ENCODE data around the gene FRY.
"Not testable (repeated sequence)": the region's sequence is repeated elsewhere in the genome, so short reads cannot be mapped to it uniquely, and the experiment has no call there.

Gene FRY

DNA sequence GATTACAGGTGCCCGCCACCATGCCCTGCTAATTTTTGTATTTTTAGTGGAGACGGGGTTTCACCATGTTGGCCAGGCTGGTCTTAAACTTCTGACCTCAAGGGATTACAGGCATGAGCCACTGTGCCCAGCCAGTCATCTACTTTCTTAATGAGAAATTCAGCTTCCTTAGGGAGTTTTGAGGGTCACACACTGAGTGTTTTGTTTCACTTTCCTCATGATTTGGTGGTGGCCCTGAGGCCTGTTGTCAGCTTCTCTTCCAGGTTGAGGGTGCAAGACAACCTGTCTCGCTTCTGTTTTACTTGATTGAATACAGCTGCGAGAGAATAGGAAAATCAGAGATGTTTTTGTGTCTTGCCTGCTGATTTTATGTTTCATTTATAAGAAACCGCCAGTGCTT lies 9.9 kb downstream of the FRY start:
- no peak for DNase-seq

DNA sequence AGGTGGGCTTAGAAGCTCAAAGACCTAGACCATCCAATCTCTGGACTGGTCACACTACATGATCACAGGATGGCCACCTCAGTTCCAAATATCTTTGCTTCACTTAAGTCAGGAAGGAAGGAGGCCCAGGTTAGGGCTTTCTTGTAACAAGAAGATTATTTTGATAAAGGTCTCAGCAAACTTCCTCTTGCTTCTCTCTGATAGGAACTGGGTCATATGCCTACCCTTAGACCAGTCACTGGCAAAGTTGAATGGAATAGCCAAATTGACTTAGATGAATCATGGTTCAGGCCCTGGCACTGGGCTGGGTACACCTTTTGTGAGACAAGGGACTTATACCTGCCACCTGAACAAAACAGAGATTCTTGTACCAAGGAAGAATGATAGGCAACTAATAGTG lies 11.0 kb downstream of the FRY start:
- DNase-seq: no peak

DNA sequence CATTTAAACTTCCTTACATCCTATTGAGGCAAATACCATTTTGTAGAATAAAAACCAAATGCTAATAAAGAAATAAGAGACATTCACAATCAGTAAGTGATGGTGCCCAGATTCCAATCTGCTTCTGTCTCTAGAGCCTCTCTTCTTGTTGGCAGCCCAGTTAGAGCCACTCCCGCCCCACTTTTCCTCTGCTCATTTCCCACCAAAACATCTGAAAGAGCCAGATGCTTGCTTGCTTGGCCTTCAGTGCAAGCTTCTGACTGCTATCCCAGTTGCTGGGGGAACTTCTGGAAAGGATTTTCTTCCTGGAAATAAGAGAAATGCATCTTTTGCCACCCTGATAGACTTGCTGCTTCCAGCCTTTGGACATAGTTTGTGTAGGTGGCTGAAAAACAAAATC lies 12.9 kb downstream of the FRY start:
- DNase-seq: no peak

DNA sequence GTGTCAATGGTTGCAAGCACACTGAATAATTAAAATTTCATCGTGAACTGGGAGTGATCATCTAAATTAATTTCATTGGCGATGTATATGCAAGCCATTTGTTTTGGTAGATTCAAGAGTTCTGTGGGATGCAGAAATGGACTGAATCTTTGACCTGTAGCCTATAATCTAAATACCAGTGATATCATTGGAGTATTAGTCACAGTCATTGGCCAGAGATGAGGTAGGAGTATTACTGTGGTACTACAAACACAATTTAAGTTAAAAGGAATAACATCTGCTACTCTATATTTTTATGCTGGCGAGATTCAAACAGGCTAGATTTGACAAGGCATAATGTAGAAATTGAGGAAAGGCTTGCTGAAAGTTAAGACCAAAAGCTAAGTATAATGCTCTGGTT lies 14.0 kb downstream of the FRY start:
- DNase-seq: no peak

DNA sequence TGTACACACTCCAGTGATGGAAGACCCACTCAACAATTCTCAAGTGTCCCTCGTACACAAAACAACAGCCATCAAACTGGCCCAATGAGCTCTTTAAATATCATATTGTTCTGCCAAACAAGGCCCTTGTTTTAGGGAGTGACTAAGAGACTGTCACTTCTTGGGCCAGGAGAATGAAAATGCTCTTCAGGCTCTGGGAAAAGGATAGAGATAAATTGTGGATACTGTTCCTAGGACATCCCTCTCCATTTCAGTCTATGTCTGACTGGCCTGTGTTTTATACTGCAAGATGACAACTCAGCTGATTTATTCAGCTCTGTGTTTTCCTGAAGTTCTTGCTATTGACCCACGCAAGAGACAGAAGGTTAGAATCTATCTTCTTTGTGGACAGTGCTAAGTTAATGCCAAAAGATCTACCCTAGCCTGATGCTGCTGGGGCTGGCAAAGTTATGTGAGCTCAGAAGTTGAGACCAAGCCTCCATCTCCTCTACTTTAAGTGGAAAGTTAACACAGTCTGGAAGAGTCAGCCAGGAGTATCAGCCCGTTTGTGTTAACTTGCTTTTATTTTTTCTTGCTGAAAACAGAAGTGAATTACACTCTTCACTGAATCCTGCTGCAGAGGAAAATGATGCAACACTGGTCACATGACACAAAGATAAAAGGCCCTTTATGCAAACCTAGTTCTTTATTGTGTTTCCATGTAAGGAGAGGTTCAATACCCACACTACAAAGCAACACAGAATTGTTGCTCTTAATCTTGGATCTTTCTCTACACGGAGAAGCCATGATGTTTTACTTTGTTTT lies 14.6 kb downstream of the FRY start:
- no peak for DNase-seq

DNA sequence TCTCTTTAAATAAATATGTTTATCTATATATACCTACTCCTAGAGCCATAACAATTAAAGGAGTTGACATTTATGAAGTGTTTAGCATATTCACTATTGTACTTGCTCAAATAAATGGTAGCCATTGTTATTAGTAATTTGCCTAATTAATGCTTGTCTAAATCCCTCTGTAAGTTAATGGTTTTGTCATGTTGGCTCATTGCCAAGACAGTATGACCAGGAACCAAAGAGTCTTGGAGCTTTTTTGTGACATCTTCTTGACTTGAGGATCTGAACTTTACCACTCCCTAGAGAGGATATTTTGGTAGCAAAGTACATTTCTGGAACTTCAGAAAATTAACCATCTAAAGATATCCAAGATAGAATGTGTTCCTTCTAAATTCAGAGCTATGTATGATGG lies 15.5 kb downstream of the FRY start:
- DNase-seq: no peak

DNA sequence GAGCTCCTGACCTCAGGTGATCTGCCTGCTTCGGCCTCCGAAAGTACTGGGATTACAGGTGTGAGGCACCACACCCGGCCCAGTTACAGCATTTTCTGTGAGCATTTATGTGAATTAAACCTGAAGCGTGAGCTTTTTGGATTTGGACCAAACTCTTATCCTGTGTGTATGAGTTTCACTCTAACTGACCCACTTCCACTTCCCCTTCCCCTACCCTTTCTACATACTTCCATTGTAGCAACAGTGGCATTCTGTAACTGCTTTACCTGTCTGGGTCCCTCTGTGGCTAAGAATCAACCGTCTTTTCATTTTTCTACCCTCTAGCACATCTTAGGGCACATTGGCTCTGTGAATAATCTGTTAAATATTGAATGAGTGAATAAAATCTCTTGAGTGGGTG lies 16.2 kb downstream of the FRY start:
- DNase-seq: no peak

DNA sequence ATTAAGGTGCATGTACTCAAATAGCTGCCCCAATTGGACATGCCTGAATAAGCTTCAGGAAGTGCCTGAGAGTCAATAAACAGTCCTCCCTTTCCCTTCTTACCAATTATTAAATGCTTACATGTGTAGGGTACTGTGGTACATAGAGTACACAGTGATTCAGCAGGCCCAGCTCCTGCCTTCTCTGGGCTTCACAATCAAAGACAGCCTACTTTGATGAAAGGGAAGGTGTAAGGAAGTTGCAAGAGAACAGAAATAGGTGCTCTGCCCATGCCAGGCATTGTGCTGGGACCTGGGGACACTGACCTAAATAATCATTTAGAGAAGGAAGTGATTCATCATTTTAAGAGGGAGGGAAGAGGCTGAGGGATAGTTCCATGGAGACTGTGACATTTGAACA lies 17.2 kb downstream of the FRY start:
- DNase-seq: no peak

DNA sequence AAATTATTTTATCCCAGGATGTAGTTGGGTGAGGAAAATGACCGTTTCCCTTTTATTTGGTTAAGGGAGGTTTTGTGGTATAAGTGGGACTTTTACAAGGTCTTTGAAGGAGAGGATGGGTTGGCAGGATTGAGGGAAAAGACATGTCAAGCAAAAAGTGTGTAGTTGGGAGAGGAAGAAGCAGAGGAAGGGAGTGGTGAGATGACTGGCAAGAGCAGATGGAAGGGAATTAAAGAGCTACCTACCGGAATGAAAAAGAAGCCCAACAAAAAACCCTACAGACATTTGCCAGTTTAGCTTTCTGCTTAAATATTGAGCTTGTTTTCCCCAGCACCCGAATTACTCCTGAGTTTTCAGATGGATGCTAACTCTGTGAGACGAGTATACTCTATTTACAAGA lies 19.6 kb downstream of the FRY start:
- no peak for DNase-seq

DNA sequence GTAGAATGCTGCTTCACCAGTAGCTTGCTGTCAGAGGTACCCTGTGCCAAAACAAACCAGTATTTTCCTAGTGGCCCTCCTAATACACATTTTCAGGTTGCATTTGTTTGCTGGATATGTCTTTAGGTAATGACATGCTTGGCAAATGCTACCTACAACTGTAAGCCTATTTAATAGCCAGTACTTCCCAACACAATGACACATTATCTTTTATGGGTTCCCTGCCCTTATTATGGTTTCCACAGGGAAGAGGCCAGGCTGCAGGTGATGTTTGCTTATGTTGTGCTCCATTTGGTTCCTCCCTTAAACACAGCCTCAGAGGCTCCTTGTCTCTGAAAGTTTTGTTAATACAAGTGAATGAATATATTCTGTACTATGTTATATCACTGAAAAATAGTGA lies 24.7 kb downstream of the FRY start:
- DNase-seq: no peak

DNA sequence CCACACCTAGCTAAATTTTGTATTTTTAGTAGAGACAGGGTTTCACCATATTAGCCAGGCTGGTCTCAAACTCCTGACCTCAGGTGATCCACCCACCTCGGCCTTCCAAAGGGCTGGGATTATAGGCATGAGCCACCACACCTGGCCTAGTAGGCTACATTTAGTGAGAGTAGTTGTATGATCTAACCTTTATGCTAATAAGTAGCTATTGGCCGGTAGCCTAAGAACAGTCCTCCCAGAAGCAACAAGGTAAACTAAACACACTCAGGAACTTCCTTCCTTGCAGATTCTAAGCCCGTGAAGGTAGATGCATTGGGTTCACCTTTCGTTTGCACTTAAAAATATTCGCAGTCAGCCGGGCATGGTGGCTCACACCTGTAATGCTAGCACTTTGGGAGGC lies 25.8 kb downstream of the FRY start:
- not testable (repeated sequence) for DNase-seq

DNA sequence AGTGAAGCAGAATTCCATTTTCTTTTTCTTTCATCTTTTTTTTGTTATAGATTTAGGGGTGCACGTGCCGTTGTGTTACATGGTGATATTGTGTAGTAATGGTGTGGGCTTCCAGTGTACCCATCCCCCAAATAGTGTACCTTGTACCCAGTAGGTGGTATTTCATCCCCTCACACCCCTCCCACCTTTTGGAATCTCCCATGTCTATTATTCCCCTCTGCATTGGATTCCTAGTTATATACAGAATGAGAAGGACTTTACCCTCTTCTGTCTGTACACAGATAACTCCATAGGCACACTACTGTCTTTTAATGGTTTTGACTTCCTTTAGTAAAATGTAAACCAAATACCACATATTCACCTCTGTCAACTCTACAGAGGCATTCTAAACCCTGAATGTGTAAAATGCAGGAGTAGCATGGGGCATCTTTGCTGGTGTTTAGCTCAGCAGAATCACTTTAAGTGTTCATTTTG lies 28.0 kb downstream of the FRY start:
- no peak for DNase-seq

DNA sequence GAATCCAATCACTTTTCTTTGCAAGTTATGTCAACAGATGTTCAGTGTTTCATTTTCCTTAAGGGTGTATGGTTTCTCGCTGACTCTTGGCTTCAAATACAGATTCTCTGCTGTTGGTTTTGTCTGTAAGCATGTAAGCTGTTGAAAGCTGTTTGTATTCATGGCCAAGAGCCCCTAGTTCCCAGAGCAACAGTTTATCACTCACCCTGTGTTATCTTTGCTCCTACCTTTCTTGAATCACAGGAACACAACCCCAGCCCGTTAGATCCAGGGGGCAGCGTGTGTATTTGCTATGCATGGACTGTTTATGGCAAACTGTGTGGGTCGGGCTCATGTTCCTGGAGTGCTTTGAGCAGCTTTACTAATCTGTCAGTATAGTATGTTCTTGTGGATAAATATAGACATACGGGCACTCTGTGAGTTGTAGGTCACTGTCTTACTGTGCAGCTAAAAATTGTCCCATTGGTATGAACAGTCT lies 28.9 kb downstream of the FRY start:
- no peak for DNase-seq

DNA sequence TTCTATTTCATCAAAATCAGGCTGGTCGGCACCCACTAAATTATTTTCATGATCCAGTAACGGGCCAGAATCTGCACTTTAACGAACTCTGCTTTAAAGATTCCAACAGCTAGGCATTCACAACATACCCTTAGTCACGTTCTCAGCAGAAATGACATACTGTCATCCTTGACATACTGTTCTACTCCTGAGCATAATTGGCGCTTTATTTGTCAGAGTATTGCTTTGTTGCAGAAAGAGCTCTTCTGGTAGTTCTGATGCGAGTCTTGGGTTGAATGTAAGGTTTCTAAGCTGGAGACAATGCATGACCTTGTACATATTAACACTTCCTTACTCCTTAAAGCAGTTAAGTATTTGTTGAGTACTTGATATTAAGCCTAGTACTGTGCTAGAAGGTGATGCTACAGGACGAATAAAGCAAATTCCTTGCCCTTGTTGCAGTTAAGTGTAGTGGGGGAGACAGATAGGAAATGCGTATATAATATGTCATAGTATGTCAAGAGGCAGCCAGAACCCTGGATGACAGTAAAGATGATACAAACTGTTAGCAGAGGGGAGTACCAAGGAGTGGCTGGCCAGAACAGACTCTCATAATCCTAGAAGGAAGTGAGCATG lies 32.2 kb downstream of the FRY start:
- DNase-seq: no peak

DNA sequence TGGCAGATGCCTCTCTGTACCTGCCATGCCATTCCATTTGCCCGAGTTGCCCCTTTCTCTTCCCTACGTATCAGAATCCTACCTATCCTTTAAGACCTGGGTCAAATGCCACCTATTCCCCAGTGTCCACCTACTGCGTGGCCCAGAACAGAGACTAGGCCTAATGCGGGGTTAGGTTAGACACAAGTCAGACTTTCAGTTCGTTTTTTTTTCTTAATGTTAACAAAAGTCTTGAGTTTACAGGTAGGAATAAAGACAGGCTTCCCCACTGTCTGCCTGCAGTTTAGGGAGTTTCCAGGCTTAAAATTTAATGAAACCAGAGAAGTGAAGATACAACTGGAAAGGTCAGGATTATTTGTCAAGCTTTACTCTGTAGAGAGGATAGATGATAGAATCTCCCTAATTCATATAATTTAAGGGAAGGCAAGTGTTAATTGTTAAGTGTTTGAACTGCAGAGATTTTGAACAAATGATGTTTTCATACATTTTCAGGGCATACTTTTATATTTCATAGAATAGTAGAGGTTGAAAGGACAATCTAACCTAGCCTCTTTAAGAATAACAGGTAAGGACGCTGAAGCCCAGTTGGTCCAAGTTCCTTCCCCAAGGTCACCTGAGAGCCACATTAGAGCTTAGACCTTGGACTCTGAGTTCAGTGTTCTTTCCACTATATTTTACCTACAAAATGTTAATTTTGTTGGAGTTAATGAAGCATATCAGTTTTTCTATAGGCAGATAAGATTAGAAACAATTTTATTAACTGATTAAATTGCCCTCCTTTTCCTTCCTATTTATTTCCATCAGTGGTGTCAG lies 35.8 kb downstream of the FRY start:
- no peak for DNase-seq

DNA sequence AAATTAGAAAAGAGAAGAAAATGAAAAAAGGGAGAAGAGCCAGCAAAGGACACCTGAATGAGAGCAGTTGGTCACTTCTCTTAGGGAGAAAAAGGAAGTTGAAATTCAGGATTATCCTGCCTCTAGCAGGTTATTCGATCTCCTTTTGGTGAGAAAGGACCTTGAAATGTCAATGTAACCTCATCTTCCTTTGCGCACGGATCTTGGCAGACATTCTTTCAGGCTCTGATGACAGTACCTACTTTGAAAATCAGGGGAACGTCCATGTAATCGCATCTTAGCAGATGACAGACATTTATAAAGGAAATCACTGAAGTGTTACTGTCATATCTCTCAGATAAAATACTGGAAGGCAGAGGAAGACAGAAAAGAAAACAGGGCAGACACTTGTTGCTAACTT lies 36.7 kb downstream of the FRY start:
- DNase-seq: no peak

DNA sequence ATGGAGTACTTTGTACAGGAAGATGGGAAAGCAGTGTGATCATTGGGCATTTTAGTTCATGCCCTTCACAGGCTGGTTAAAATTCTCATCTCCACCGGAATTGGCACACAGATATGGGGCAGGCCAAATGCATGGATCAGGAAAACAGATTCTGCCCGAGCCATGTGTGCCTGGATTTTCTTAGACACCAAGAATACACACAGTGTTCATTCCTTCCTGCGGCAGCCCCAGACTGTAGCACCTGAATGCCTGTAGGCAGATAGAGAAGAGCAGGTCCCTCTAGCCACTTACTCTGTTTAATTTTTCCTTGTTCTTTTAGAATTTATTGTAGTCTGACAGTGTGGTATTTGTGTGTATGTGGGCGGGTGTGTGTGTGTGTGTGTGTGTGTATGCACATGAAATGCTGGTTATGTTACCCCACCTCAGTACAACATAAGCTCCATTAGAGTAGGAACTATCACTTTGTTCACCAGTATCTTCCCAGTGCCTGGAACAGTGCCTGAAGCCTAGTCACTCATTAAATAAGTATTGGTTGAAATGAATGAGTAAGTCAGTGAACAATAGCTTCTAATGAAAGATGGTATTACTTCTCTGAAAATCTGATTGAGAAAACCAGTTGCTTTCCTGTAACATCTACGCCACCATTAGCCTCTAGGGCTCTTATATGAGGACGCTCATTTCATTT lies 41.7 kb downstream of the FRY start:
- DNase-seq: no peak

DNA sequence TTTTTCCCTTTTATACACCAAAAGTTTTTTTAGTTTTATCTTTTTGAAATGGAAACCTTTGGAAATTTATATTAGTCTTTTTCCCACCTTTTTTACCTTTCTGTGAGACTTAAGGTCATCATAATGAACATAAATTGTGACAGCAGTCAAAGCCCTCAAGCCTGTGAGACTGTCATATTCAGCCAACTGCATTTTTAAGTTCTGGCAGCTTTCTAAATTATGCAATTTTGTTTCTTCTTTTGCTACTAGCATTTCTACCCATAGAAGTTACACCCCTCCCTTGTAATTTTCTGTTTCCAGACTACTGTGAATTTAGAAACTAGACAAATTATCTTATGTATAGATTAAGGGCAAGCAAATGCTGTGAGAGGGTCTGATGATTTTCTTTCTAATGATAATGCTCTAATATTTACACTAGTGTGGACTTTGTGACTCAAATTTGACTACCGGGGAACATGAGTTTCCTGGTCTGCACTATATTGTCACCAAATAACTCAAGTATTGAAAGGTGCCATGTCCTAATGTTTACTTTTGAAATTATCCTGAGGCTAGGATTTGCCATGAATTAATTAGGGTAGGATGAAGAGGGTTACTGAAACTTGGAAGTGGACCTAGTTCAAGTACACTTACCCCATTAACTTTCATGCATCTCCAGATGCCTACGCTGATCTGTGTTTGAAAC lies 43.7 kb downstream of the FRY start:
- DNase-seq: no peak

DNA sequence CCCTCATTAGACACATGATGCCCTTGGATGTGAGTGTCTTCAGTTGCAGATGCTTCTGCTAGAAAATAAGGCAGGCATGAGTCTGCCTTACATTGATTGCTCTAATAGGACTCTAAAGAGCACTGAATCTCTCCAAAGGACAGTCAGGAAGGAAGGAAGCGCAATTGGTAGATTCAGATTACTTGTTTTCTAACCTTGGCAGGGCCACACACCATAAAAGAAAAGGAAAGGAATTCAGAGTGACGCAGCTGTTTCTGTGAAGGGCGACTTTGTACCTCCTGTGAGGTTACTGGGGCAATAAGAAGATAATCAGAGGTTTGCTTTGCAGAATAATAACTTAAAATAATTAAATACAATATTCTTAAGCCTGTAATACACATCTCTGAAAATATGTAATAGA lies 48.0 kb downstream of the FRY start:
- no peak for DNase-seq

DNA sequence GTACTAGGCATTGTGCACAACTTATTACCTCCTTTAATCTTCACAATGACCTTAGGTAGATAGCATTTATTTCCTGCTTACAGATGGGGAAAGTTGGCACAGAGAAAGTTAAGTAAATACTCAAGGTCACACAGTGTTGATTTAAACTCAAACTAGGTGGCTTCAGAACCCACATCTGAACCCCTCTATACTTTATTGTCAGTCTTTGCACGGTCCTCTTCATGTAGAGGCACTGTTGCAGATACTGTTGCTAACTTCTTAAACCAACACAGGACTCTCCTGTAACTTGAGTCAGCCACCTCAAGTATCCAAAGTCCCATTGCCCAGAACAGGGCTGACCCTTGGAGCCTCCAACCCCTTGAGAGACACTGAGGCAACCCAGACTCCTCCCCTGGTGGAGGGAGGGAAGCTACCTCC lies 48.8 kb downstream of the FRY start:
- DNase-seq: no peak

DNA sequence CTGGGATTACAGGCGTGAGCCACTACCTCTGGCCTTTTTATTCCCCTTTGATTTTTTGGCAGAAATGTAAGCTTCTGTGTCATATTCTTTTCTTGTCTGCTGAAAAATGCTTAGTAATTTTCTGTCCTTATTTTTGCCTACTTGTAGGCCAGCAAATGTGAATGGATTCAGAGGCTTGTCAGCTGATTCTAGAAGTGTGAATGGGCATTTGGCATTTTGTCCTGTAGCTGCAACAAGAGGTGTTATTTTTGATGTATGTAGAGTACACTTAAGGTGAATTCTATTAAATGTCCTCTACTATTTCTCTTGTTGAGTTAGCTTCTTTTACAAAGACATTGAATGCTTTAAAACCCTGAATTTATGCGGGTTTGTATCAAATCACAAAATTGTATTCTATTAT lies 50.0 kb downstream of the FRY start:
- no peak for DNase-seq

DNA sequence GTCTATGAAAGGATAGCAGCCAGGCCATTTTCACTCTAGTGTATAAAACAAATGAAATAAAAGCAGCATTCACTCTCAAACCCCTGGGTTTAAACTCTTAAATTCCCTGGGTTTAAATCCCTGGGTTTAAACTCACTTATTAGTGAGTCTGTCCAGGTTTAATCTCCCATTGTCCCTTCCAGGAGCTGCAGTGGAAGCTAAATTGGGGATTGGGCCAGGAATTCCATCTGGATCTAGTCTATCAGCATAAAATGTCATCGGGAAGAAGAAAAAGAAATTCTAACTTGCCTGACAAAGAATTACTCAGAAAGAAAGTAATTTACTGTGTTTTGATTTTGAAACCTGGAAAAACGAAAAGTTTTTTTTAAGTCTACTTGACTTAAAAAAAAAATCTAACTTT lies 54.8 kb downstream of the FRY start:
- no peak for DNase-seq
